Pancreas (tissue), 10 donors: ENCODE data around the gene EFNA2. TPM values are rescaled to one million over a fixed set of nuclear protein-coding genes. Genes with fewer than 3 reads are reported as not detected.
A peak's percentile ranks its signal among the peaks of the same experiment; 100 is the strongest.

ENCODE experiments used
- ATAC-seq, 4 donors: fragments of 200-7000 bp; cut with Tn5 transposase; one replicate each; pipeline versions ENCODE4 v1.8.0 to v1.9.1; 2020; ENCODE audit warnings: mild to moderate bottlenecking in 4 of 4, moderate library complexity in 4 of 4
- DNase-seq, 6 donors: peaks; one replicate each; pipeline ENCODE4 v3.0.0-alpha.2; 2020
- FAIRE-seq: peaks from 2 replicates; lab custom pipeline; 2012; peaks lifted over from hg19 to GRCh38; lab: Jason Lieb, UNC
- H3K27ac ChIP-seq, 4 donors: fragments of 200-600 bp; sonication (generic); 1 replicate in 3 of 4; 2 replicates in 1 of 4; pipeline versions ENCODE4 v1.5.0 to v1.8.0; 2020
- H3K27me3 ChIP-seq, 4 donors: fragments of 200-600 bp; one replicate each; pipeline ENCODE4 v1.8.0; 2021
- H3K36me3 ChIP-seq, 3 donors: fragments of 200-600 bp; sonication (generic) in 1 of 3; one replicate each; pipeline versions ENCODE4 v1.5.0 to v1.8.0; 2020 to 2021
- H3K4me1 ChIP-seq, 3 donors: fragments of 200-600 bp; one replicate each; pipeline ENCODE4 v1.8.0; 2021
- H3K4me3 ChIP-seq, 4 donors: fragments of 200-600 bp; sonication (generic) in 2 of 4; one replicate each; pipeline versions ENCODE4 v1.5.0 to v1.8.0; 2020 to 2021
- H3K9me3 ChIP-seq, 4 donors: fragments of 200-600 bp; one replicate each; pipeline ENCODE4 v1.8.0; 2021
- WGBS, 2 donors: extraction: QIAGEN DNeasy Blood & Tissue Kit; methylation state at CpG; one replicate each; pipeline ENCODE4 v1.1.7; 2013; 5-methylcytosine and 5-hydroxymethylcytosine counted together
- intact Hi-C, 3 donors: fragments of 100-400 bp; cut with DNase I; formaldehyde crosslinking; loops; one replicate each; pipeline versions ENCODE4 v1.11.1 to v1.14.2; 2022
- polyA plus RNA-seq, 2 donors: library from polyadenylated mRNA; stranded (reverse); fragments of 200-250 nt; gene quantifications; one replicate each; pipeline ENCODE4 v1.2.3, GENCODE V29; 2013
- total RNA-seq, 6 donors: library from RNA; stranded (reverse); fragmentation: NEBNext Ultra II Directional in 4 of 6; extraction: Animal tissue kit (Norgen Biotek cat#: 25700) in 4 of 6; gene quantifications; one replicate each; pipeline versions ENCODE4 v1.2.1 to v1.2.4, GENCODE V29; 2021 to 2023
- TF ChIP-seq, protein P1 (sequence below), 4 donors: fragments of 200-600 bp; sonication (generic) in 3 of 4; IDR thresholded peaks; one replicate each; pipeline versions ENCODE4 v1.5.0 to v1.8.0; 2021; ENCODE audit warnings: antibody characterized with exemption in 4 of 4
- donor health status: healthy with polysubstance abuse.
- donor health status: DM: no; HTN: no; CAD: no; lungs with moderate emphysema.
- donor health status: DM: no; HTN: no; CAD: no.
- donor health status: control.
- donor health status: control.
- donor health status: Bipolar disorder and iron deficiency.
- donor health status: DM: yes; HTN: yes; CAD: no.
- donor health status: DM: no; HTN: no; CAD: no.
- donor health status: DM: no; HTN: no; CAD: no.
- donor health status: DM: yes; HTN: yes; CAD: no.

EFNA2 gene
- total and polyA plus RNA-seq, 8 donors, result 0.22 to 0.94 TPM; not detected in 6

DNA sequence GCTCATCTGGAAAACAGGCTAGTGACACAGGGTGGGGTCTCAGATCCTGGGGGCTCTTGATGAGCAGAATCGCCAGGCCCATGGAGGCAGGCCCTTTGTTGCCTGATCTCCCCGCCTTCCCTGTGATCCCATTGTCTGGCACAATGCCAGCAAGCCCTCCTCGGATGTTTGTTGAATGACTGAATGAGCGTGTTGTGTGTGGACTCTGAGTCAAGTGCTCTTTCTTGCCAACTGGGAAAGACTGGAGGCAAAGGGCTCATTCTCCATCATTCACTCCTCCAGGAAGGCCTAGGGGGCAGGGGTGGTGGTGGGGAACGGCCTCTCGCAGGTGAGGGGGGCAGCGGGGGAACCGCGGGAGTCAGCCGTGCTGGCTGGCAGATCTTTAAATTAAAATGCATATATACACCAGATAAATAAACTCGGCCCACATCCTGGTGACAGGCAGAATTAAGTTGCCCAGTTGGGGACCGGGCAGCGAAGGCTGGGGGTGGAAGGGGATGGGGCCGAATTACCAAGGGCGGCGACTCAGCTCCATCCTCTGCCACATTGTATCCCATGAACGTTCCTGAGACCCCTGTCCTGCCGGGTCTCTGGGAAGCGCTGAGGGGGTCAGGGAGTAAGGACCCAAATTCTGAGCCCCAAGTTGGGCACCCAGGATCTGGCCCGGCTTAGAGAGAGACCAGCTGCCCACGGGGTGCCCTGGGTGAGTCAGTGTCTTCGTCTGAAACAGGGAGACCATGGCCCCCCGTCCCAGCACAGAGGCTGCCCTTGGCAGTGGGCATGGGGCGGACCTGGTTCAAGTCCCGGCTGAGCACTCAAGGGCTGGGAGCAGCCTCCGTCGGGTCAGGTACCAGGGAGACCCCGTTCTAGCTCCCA lies 24.5 kb downstream of the EFNA2 start:
- Histone ChIP-seq H3K27ac (no peak overlapping the region), H3K4me3 (no peak overlapping the region), H3K4me1 (no peaks in the 10 kb centered on the region), H3K27me3 (peaks cover 0 to 5% (median 0%) of the 10 kb centered on the region in 4 donors), H3K36me3 (no peaks in the 10 kb centered on the region), H3K9me3 (no peaks in the 10 kb centered on the region)
- FAIRE-seq, result no peak
- intact Hi-C loops, result no loop called here
- peak in 1 of 6 donors; percentile 59 for DNase-seq
- no peak for ATAC-seq
- WGBS, 2 donors, result 58 to 69% methylated on average over 28 of the region's 28 CpGs
- TF ChIP-seq, protein P1, sequence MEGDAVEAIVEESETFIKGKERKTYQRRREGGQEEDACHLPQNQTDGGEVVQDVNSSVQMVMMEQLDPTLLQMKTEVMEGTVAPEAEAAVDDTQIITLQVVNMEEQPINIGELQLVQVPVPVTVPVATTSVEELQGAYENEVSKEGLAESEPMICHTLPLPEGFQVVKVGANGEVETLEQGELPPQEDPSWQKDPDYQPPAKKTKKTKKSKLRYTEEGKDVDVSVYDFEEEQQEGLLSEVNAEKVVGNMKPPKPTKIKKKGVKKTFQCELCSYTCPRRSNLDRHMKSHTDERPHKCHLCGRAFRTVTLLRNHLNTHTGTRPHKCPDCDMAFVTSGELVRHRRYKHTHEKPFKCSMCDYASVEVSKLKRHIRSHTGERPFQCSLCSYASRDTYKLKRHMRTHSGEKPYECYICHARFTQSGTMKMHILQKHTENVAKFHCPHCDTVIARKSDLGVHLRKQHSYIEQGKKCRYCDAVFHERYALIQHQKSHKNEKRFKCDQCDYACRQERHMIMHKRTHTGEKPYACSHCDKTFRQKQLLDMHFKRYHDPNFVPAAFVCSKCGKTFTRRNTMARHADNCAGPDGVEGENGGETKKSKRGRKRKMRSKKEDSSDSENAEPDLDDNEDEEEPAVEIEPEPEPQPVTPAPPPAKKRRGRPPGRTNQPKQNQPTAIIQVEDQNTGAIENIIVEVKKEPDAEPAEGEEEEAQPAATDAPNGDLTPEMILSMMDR (IDR thresholded peaks at IDR 0.05), result no peak

DNA sequence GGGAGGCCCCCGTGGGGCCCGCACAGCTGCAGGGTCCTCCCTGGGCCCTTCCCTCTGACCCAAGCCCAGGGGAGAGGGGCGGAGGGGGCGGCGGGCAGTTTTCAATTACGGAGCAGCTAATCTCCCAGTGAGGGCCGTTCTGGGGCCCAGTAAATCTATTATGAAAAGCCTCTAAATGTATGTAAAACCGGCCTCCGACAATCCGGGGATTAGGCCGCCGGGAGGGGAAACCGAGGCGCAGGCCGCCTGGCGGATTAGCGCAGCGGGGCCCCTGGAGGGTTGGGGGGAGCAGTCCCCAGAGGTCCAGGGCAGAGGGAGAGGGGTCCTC lies 25.1 kb downstream of the EFNA2 start:
- TF ChIP-seq, protein P1 (IDR thresholded peaks at IDR 0.05), result no peak
- ATAC-seq, result no peak
- intact Hi-C loops, result no loop called here
- peak in 1 of 6 donors; percentile 33 for DNase-seq
- no peak overlapping the region for H3K27ac ChIP-seq
- H3K4me3 ChIP-seq, result no peak overlapping the region
- no peaks in the 10 kb centered on the region for H3K9me3 ChIP-seq
- H3K4me1 ChIP-seq, result peaks cover 0 to 3% (median under 1%) of the 10 kb centered on the region in 3 donors
- 77 to 90% methylated on average over 18 of the region's 18 CpGs for WGBS, 2 donors
- peaks cover 0 to 6% (median 0%) of the 10 kb centered on the region in 4 donors for H3K27me3 ChIP-seq
- no peaks in the 10 kb centered on the region for H3K36me3 ChIP-seq
- FAIRE-seq, result no peak

DNA sequence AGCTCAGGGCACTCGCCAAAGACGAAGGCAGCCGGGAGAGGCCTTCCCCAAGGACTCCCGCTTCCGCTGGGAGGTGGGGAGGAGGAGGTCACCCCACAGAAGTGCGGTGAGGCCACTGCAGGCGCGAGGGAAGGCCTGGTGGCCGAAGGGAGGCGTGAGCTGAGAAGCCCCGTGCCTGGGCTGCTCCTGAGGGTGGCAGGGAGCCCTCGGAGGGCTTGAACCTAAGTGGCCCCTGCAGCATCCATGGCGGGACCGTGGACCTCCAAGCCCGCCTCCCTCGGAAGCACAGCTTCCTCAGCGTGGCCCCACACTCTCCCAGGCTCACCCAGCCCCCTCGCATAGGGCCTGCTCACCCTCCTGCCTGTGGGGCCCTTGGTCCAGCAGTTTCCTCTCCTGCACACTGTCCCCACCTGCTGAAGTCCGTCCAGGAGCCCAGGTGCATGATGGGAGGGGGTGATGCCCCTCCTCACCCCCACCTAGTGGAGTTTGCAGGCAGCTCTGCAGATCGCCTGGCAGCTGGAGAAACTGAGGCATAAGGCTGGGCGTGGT lies 25.9 kb downstream of the EFNA2 start:
- 69 to 76% methylated on average over 20 to 21 of the region's 21 CpGs for WGBS, 2 donors
- Histone ChIP-seq H3K27me3 (peaks cover 0 to 6% (median 0%) of the 10 kb centered on the region in 4 donors), H3K4me1 (peaks cover 0 to 4% (median 2%) of the 10 kb centered on the region in 3 donors), H3K36me3 (no peaks in the 10 kb centered on the region), H3K9me3 (no peaks in the 10 kb centered on the region), H3K4me3 (no peak overlapping the region), H3K27ac (no peak overlapping the region)
- FAIRE-seq, result no peak
- ATAC-seq, result no peak
- intact Hi-C loops, result no loop called here
- DNase-seq, result peak in 1 of 6 donors; percentile 64
- TF ChIP-seq, protein P1 (IDR thresholded peaks at IDR 0.05), result no peak

DNA sequence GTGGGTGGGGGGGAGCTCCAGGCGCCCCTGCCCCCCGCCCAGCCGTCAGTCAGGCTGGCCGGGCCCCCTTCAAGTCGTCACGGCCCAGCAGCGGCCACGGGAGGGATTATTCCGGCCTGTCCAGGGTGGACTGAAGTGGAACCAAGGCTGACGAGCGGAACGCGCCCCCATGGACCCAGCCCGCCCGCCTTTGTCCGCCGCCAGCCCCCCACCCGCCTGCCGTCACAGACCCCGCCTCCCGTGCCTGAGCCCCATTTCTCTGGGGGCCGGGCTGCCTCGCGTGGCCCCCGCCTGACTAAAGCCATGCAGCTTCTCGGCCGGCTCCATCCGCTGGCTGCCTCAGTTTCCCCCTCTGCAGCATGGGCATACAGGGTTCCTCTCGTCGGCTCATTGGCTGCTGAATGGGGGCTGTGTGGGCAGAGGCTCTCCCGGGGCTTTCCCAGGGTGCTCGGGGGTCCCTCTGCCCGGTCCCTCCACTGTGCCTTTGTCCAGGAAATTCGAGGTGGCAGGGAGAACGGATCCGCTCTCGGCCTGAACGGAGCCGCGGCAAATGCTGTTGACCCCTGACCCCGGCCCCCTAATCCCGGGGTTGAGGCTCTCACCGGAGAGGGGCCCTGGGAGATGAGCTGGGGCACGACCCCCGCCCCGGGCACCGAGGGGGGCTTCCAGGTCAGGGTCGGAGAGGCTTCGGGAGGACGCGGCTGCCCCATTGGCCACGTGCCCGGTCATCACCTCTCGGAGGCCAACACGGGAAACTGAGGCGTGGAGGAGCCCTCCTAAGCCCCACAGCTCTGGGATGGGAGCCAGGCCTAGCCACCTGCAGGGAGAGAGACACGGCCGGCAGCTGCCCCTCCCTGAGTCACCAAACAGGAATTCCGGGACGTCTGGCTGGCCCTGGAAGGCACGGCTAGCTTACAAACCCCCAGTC lies 27.4 kb downstream of the EFNA2 start:
- H3K4me1 ChIP-seq, result peaks cover 0 to 4% (median 2%) of the 10 kb centered on the region in 3 donors
- TF ChIP-seq, protein P1 (IDR thresholded peaks at IDR 0.05), result no peak
- ATAC-seq (peak in 1 of 4 donors; percentile 56), FAIRE-seq (no peak), DNase-seq (peak in 2 of 6 donors; percentile 58 to 67)
- intact Hi-C loops, result no loop called here
- WGBS, 2 donors, result 50 to 62% methylated on average over 61 of the region's 61 CpGs
- H3K4me3 ChIP-seq, result no peak overlapping the region
- no peak overlapping the region for H3K27ac ChIP-seq
- H3K27me3 ChIP-seq, result peaks cover 0 to 6% (median 0%) of the 10 kb centered on the region in 4 donors
- no peaks in the 10 kb centered on the region for H3K9me3 ChIP-seq
- no peaks in the 10 kb centered on the region for H3K36me3 ChIP-seq
